Astrocyte of the cerebellum (primary cell): ENCODE measurements around the gene GAS7.

Experiments
- DNase-seq: peaks from one replicate; pipeline ENCODE4 v3.0.0-alpha.2; 2011; ENCODE audit warnings: low read depth
- H3K4me3 ChIP-seq: 2 replicates; pipeline ENCODE4 v1.5.1; 2011; ENCODE audit warnings: mild to moderate bottlenecking, low read depth, low read length, moderate library complexity
- in situ Hi-C: cut with HindIII; loops from 2 replicates; pipeline ENCODE4 v1.10.0; 2017; ENCODE audit warnings: low sequenced_read_pairs
- TF ChIP-seq, protein P1 (sequence below): IDR thresholded peaks from 2 replicates; pipeline ENCODE4 v1.5.1; 2012; ENCODE audit warnings: low read length, low read depth, moderate library complexity, mild to moderate bottlenecking; ENCODE audit errors: missing control alignments

GAS7 gene

DNA sequence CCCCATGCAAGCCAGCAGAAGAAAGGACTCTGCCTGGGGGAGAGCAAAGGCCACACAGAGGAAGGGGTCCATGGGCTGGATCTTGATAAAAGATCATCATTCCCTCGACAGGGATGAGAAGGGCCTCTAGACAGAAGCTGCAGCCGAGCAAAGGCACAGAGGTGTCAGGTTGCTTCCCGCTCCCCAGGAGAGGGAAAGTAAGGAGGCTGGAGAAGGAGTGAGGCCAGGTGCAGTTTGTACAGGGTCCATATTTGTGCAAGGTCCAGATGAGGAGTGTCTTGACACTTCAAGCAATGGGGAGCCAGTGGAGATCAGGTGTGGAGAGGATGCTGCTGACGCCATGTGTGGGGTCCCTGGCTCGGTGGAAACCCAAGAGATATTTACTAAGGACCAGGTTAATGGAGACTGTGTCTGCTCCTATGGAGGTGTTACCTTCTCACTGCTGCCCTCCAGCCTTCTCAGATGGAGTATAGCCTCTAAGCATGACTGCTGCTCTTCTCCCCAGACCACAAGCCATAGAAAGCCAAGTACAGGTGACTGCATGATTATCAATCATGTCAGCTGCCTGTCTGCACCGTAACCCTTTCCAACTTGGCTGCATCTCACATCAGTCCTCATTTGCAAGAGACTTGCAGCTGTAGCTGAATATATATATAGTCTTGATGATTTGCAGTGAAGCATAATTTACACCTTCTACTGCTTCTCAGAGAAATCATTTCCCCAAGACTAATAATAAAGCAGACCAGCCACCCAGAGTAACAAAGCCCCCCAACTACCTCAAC is 21.1 kb downstream of the GAS7 start:
- H3K4me3 ChIP-seq: no peak overlapping the region
- DNase-seq: no peak
- in situ Hi-C loops: loop anchor here (25.0 kb wide), 1 partner anchor 115 kb away; no protein-coding TSS in a partner anchor
- TF ChIP-seq, protein P1, sequence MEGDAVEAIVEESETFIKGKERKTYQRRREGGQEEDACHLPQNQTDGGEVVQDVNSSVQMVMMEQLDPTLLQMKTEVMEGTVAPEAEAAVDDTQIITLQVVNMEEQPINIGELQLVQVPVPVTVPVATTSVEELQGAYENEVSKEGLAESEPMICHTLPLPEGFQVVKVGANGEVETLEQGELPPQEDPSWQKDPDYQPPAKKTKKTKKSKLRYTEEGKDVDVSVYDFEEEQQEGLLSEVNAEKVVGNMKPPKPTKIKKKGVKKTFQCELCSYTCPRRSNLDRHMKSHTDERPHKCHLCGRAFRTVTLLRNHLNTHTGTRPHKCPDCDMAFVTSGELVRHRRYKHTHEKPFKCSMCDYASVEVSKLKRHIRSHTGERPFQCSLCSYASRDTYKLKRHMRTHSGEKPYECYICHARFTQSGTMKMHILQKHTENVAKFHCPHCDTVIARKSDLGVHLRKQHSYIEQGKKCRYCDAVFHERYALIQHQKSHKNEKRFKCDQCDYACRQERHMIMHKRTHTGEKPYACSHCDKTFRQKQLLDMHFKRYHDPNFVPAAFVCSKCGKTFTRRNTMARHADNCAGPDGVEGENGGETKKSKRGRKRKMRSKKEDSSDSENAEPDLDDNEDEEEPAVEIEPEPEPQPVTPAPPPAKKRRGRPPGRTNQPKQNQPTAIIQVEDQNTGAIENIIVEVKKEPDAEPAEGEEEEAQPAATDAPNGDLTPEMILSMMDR: no peak

DNA sequence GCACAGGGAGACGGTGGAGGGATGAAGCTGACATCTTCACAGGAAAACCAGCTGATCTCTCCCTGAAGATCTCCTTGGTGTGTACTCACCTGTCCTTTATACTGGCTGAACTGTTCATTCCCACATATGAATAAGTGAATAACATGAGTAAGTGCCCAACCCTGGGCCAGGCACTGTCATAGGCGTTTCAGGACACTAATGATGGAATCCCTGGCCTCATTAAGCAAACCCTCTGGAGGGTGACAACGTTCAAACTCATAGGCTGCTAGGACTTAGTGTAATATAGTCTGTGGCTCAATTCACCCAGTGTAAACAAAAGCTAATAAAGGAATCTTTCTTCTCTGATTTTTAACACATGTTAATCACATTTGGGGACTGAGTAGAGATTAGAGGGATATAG is 24.5 kb downstream of the GAS7 start:
- in situ Hi-C loops: no loop called here
- DNase-seq: no peak
- TF ChIP-seq, protein P1: no peak
- H3K4me3 ChIP-seq: no peak overlapping the region

DNA sequence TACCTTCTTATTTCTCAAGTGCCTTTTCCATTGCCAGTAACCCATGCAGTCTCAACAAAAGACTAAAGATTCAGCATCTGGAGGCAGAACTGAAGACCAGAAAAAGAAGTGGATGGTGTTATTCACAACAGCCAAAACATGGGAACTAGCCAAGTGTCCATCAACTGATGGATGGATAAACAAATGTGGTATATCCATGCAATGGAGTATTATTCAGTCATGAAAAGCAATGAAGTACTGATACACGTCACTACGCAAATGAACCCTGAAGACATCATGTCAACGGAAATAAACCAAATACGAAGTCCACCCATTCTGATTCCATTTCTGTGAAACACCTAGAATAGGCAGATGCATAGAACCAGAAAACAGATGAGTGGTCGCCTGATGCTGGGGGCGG is 25.6 kb downstream of the GAS7 start:
- TF ChIP-seq, protein P1: no peak
- in situ Hi-C loops: no loop called here

DNA sequence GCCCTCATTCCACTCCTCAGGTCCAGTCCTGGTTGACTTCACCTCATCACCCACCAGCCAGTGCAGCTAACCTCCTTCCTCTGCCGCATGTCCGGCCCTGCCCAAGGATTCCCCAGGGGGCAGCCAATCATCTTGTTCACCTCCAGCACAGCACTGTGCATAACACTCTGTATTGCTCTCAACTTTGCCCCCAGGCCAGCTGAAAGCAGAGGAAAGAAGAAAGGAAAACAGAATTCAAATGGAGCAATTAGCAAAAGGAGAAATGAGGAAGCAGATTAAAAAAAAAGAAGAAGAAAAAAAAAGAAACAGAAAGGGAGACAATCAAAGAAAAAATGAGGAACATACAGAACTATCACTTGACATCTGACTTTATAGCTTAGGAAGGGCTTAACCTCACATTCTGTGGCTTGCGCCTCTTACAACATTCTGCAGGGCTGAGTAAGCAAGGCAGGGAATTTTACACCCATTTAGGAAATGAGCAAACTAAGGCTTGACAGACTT is 26.1 kb downstream of the GAS7 start:
- no peak for DNase-seq
- H3K4me3 ChIP-seq: no peak overlapping the region
- in situ Hi-C loops: no loop called here
- TF ChIP-seq, protein P1: no peak

More for the DNA sequence above, 25.6 kb downstream of the GAS7 start:
- no peak for DNase-seq
- H3K4me3 ChIP-seq: no peak overlapping the region

DNA sequence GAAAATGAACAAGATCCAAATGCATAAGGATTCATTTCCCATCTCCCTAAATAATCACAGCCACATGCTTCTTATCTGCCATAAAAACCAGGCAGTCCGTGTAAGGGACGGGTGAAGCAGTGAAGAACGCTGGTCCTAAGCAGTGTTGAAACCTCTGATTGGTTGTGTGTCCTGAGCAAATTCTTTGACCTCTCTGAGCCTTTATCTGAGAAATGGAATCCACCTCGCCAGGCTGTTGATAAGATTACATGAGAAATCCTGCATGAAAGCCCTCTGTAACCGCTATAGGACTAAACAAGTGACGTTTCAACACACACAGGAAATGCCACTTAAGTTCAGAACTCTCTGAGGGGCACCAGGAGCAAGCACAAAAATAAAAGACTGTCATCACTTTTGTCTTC is 26.8 kb downstream of the GAS7 start:
- in situ Hi-C loops: no loop called here
- no peak for DNase-seq
- H3K4me3 ChIP-seq: no peak overlapping the region
- TF ChIP-seq, protein P1: no peak

DNA sequence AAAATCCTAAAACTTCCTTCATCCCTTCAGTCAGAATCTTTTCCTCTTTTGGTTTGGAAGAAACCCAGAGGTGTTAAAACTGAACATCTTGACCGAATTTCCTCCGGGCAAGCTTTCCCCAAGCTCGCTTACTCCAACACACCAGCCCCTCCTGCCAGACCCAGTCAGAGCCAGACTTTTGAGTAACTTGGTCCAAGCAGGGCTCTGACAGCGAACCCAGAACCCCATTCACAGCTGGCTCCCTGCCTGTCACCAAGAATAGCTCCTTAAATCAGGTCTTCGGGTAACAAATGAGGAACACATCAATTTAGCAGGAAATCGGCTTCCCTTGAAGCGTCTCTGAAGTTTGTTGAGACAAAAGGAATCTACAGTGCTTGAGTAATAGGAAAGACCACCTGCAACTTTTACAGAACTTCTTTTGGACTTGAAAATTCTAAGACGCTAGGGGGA is 27.3 kb downstream of the GAS7 start:
- in situ Hi-C loops: no loop called here
- no peak for DNase-seq
- no peak overlapping the region for H3K4me3 ChIP-seq
- TF ChIP-seq, protein P1: no peak
